DOHH2 (cell line): ENCODE data around the gene USP8.

ENCODE experiments used
- CTCF ChIP-seq: fragments of 200-600 bp; sonication (generic); IDR thresholded peaks from one replicate; pipeline ENCODE4 v1.5.1; 2014; ENCODE audit warnings: antibody characterized with exemption, mild to moderate bottlenecking, low read depth, low read length; ENCODE audit not compliant: poor library complexity, severe bottlenecking
- EZH2phosphoT487 ChIP-seq: fragments of 200-600 bp; sonication (generic); IDR thresholded peaks from 2 replicates; pipeline ENCODE4 v1.6.1; 2017; ENCODE audit warnings: borderline replicate concordance, mild to moderate bottlenecking, antibody characterized with exemption, low read length, moderate library complexity, mixed read lengths

- no peak for TF ChIP-seq CTCF
- no peak for TF ChIP-seq EZH2phosphoT487
These were observed 33.5 kb upstream of the USP8 start for GRCh38 chr15:50390554-50391264.
